Endothelial cell of umbilical vein (primary cell): Measurements from ENCODE around the gene CHD9. TPM values are rescaled to one million over a fixed set of nuclear protein-coding genes. Genes with fewer than 3 reads are reported as not detected.
"Not testable (repeated sequence)": the region's sequence is repeated elsewhere in the genome, so short reads cannot be mapped to it uniquely, and the experiment has no call there.

Experiments
- BruUV-seq: library from RNA; stranded (reverse); fragments of 400-500 nt; replicated peaks from 2 replicates; lab custom pipeline; 2021; lab: Mats Ljungman, UMichigan
- CTCF ChIA-PET: fragments of 300-600, 350-600 bp; sonication (Branson Sonifier 250); formaldehyde crosslinking; loops from one replicate; lab custom pipeline; 2021; ENCODE audit warnings: antibody characterized with exemption, inconsistent platforms; lab: Charles Lee
- POLR2A ChIA-PET: fragments of 300-600, 350-600 bp; sonication (Branson Sonifier 250); formaldehyde crosslinking; loops from one replicate; lab custom pipeline; 2021; ENCODE audit warnings: antibody characterized with exemption, inconsistent platforms; lab: Charles Lee
- DNase-seq: peaks from one replicate; pipeline ENCODE4 v3.0.0-alpha.2; 2011; ENCODE audit warnings: low read depth, low spot score
- FAIRE-seq: peaks from 2 replicates; lab custom pipeline; 2011; peaks lifted over from hg19 to GRCh38; lab: Jason Lieb, UNC
- H2AFZ ChIP-seq: 2 replicates; pipeline ENCODE4 v1.6.0; 2012; ENCODE audit warnings: low read depth, low read length, control low read depth, inconsistent platforms
- H3K27ac ChIP-seq: 2 replicates; pipeline ENCODE4 v1.5.1; 2011; ENCODE audit warnings: low read depth, mild to moderate bottlenecking, control low read depth, low read length, moderate library complexity; ENCODE audit not compliant: insufficient read depth
- H3K27me3 ChIP-seq, 2 experiments: 2 replicates each; pipeline versions ENCODE4 v1.6.0 to v1.6.1; 2011; ENCODE audit warnings: low read length in 2 of 2, mixed read lengths in 1 of 2; ENCODE audit not compliant: control insufficient read depth in 2 of 2, insufficient read depth in 2 of 2
- H3K36me3 ChIP-seq, 2 experiments: 2 replicates in 1 of 2; 3 replicates in 1 of 2; pipeline ENCODE4 v1.5.1; 2011; ENCODE audit warnings: low read length in 2 of 2, mild to moderate bottlenecking in 1 of 2, moderate library complexity in 1 of 2; ENCODE audit not compliant: control insufficient read depth in 2 of 2, insufficient read depth in 2 of 2; ENCODE audit errors: extremely low read depth in 1 of 2
- H3K4me1 ChIP-seq: 3 replicates; pipeline ENCODE4 v1.5.1; 2011; ENCODE audit warnings: mild to moderate bottlenecking, low read length; ENCODE audit not compliant: control insufficient read depth, insufficient read depth; ENCODE audit errors: extremely low read depth
- H3K4me2 ChIP-seq: 2 replicates; pipeline ENCODE4 v1.6.1; 2011; ENCODE audit warnings: low read length, control low read depth, mixed read lengths; ENCODE audit not compliant: insufficient read depth
- H3K4me3 ChIP-seq, 3 experiments: fragments of 200-600 bp in 1 of 3; sonication (generic), shearing (Covaris generic) in 1 of 3; replicated peaks in 1 of 3; 2 replicates each; pipeline ENCODE4 v1.5.1; 2011 to 2016; ENCODE audit warnings: control low read depth in 3 of 3, low read length in 3 of 3, mild to moderate bottlenecking in 2 of 3, inconsistent platforms in 1 of 3, low read depth in 1 of 3, moderate library complexity in 1 of 3; ENCODE audit not compliant: insufficient read depth in 1 of 3
- H3K79me2 ChIP-seq: 2 replicates; pipeline ENCODE4 v1.6.0; 2012; ENCODE audit warnings: low read length, inconsistent platforms; ENCODE audit not compliant: control insufficient read depth, insufficient read depth
- H3K9ac ChIP-seq: replicated peaks from 2 replicates; pipeline ENCODE3; 2011; ENCODE audit warnings: low read length, control low read depth; ENCODE audit not compliant: insufficient read depth; ENCODE audit errors: extremely low read depth
- H3K9me1 ChIP-seq: replicated peaks from 3 replicates; pipeline ENCODE4 v1.6.0; 2011; ENCODE audit warnings: mild to moderate bottlenecking, low read length; ENCODE audit not compliant: control insufficient read depth, insufficient read depth; ENCODE audit errors: extremely low read depth
- H3K9me3 ChIP-seq: replicated peaks from 2 replicates; pipeline ENCODE4 v1.5.1; 2012; ENCODE audit warnings: low read length, inconsistent platforms; ENCODE audit not compliant: control insufficient read depth, insufficient read depth
- H4K20me1 ChIP-seq: replicated peaks from 2 replicates; pipeline ENCODE3; 2011; ENCODE audit warnings: mild to moderate bottlenecking, low read length; ENCODE audit not compliant: control insufficient read depth, insufficient read depth; ENCODE audit errors: extremely low read depth
- EZH2 ChIP-seq: IDR thresholded peaks from 2 replicates; pipeline ENCODE4 v1.6.1; 2012; ENCODE audit warnings: borderline replicate concordance, low read depth, mild to moderate bottlenecking, moderate library complexity, low read length, inconsistent platforms; ENCODE audit not compliant: severe bottlenecking
- FOS ChIP-seq: IDR thresholded peaks from 2 replicates; pipeline ENCODE4 v1.6.1; 2011; ENCODE audit warnings: mild to moderate bottlenecking, low read length, moderate library complexity, borderline replicate concordance; ENCODE audit not compliant: insufficient read depth
- GATA2 ChIP-seq: IDR thresholded peaks from 2 replicates; pipeline ENCODE4 v1.7.0; 2011; ENCODE audit warnings: low read depth, mild to moderate bottlenecking, moderate library complexity, mixed read lengths, low read length; ENCODE audit not compliant: insufficient read length, insufficient read depth
- JUN ChIP-seq: IDR thresholded peaks from 2 replicates; pipeline ENCODE4 v1.6.1; 2011; ENCODE audit warnings: borderline replicate concordance, low read depth; ENCODE audit not compliant: insufficient read length, insufficient read depth
- MAX ChIP-seq: IDR thresholded peaks from 2 replicates; pipeline ENCODE4 v1.6.1; 2011; ENCODE audit not compliant: insufficient read depth, insufficient read length
- MYC ChIP-seq: IDR thresholded peaks from one replicate; pipeline ENCODE4 v1.6.1; 2011; ENCODE audit warnings: mild to moderate bottlenecking, low read depth, low read length
- POLR2A ChIP-seq: IDR thresholded peaks from 2 replicates; pipeline ENCODE4 v1.6.1; 2012; ENCODE audit warnings: low read depth, mild to moderate bottlenecking, control low read depth, low read length
- POLR2AphosphoS5 ChIP-seq: IDR thresholded peaks from 2 replicates; pipeline ENCODE4 v1.6.1; 2012; ENCODE audit warnings: low read depth, mild to moderate bottlenecking, control low read depth, low read length, moderate library complexity; ENCODE audit not compliant: insufficient read depth
- dilution Hi-C: fragments of 300-500 bp; cut with MboI; formaldehyde crosslinking; loops from one replicate; pipeline ENCODE4 v1.15.0; 2019; ENCODE audit warnings: low sequenced_read_pairs; ENCODE audit not compliant: extremely low pct_ligation_motif_present
- intact Hi-C: fragments of 100-400 bp; cut with micrococcal nuclease; formaldehyde crosslinking; loops from one replicate; pipeline ENCODE4 v1.10.0; 2022
- polyA plus RNA-seq, 4 experiments: library from polyadenylated mRNA; depleted of rRNA in 3 of 4; stranded (reverse) in 3 of 4; unstranded in 1 of 4; fragments of >200 nt; gene quantifications; 2 replicates each; pipeline versions ENCODE4 v1.2.1 to v1.2.3, GENCODE V29; 2011 to 2012; ENCODE audit warnings: missing spikeins in 1 of 4
- total RNA-seq: library from RNA; stranded (reverse); gene quantifications from 2 replicates; pipeline ENCODE4 v1.2.3, GENCODE V29; 2021
- TF ChIP-seq, protein P1 (sequence below), 2 donors: IDR thresholded peaks; 1 replicate in 1 of 2; 2 replicates in 1 of 2; pipeline ENCODE4 v1.5.1; 2011; ENCODE audit warnings: low read length in 2 of 2, mild to moderate bottlenecking in 2 of 2, moderate library complexity in 2 of 2, control low read depth in 1 of 2, inconsistent platforms in 1 of 2, low read depth in 1 of 2; ENCODE audit not compliant: insufficient read depth in 1 of 2; ENCODE audit errors: extremely low read depth in 1 of 2

Gene CHD9
- total and polyA plus RNA-seq, 2 donors (not counting 3 experiments of a cell fraction or from before 2014, with no cell fraction given), result 9.9 to 59.2 TPM

GRCh38 chr16:53183442-53183841 lies 128.7 kb downstream of the CHD9 start:
- FAIRE-seq (no peak), DNase-seq (no peak)
- TF ChIP-seq MAX (no peak), FOS (no peak), GATA2 (no peak), EZH2 (no peak), MYC (no peak), POLR2AphosphoS5 (no peak), JUN (no peak), POLR2A (no peak)
- TF ChIP-seq, protein P1, sequence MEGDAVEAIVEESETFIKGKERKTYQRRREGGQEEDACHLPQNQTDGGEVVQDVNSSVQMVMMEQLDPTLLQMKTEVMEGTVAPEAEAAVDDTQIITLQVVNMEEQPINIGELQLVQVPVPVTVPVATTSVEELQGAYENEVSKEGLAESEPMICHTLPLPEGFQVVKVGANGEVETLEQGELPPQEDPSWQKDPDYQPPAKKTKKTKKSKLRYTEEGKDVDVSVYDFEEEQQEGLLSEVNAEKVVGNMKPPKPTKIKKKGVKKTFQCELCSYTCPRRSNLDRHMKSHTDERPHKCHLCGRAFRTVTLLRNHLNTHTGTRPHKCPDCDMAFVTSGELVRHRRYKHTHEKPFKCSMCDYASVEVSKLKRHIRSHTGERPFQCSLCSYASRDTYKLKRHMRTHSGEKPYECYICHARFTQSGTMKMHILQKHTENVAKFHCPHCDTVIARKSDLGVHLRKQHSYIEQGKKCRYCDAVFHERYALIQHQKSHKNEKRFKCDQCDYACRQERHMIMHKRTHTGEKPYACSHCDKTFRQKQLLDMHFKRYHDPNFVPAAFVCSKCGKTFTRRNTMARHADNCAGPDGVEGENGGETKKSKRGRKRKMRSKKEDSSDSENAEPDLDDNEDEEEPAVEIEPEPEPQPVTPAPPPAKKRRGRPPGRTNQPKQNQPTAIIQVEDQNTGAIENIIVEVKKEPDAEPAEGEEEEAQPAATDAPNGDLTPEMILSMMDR (IDR thresholded peaks at IDR 0.05; ENCODE audit: extremely low read depth in 1 of 2, insufficient read depth in 1 of 2, low read depth in 1 of 2, low read length in 2 of 2), result no peak
- BruUV-seq, result no TSS peak
- Histone ChIP-seq H3K4me3 (no peak overlapping the region), H4K20me1 (no peaks in the 10 kb centered on the region), H2AFZ (no peak overlapping the region), H3K36me3 (peaks cover 0 to 4% of the 10 kb centered on the region in 2 experiments), H3K9me1 (no peaks in the 10 kb centered on the region), H3K4me2 (no peak overlapping the region), H3K9ac (no peak overlapping the region), H3K9me3 (peaks cover 4% of the 10 kb centered on the region), H3K79me2 (peaks cover 4% of the 10 kb centered on the region), H3K27ac (no peak overlapping the region), H3K4me1 (no peaks in the 10 kb centered on the region), H3K27me3 (no peaks in the 10 kb centered on the region)
- CTCF ChIA-PET, result interaction anchor here (0.6 to 1.5 kb wide), 2 partner anchors 14 to 97 kb away, joined by 3 read pairs; no protein-coding TSS in a partner anchor
- dilution Hi-C loops, result no loop called here
- POLR2A ChIA-PET, result no interaction called here
- intact Hi-C loops, result no loop called here

- H3K4me2 ChIP-seq, CTCF ChIA-PET, dilution Hi-C loops, H3K9me3 ChIP-seq, FAIRE-seq, H3K36me3 ChIP-seq, BruUV-seq, H2AFZ ChIP-seq, H3K79me2 ChIP-seq, H4K20me1 ChIP-seq, POLR2A ChIA-PET, H3K27ac ChIP-seq, intact Hi-C loops, DNase-seq, H3K4me3 ChIP-seq, H3K27me3 ChIP-seq, H3K9me1 ChIP-seq, H3K4me1 ChIP-seq, H3K9ac ChIP-seq: not testable (repeated sequence)
Observed at GRCh38 chr16:53185741-53186140, 130.9 kb downstream of the CHD9 start.
